ENCODE data around the gene HS3ST5.

- TF ChIP-seq POLR2A (IDR thresholded peaks at IDR 0.05) (no peak), CTCF (IDR thresholded peaks at IDR 0.05) (no peak)
Measured at GRCh38 chr6:114276783-114277182, 66.0 kb downstream of the HS3ST5 start.

Data from suprapubic skin (tissue), 3 donors.